NCI-H146 treated with DMSO at 0.1 percent for 48 hours (cell line): ENCODE data around the gene CHMP6.

Source experiments
- DNase-seq: peaks from one replicate; lab custom pipeline; 2025; ENCODE audit not compliant: unreplicated experiment; lab: John Stamatoyannopoulos, UW

Gene CHMP6

GRCh38 chr17:80956321-80957190, 35.1 kb upstream of the CHMP6 start:
- no peak for DNase-seq

- no peak for DNase-seq
Measured at GRCh38 chr17:80957461-80957941, 34.1 kb upstream of the CHMP6 start.

GRCh38 chr17:80959330-80960036, 32.2 kb upstream of the CHMP6 start:
- DNase-seq: no peak

- DNase-seq: no peak
Measured at GRCh38 chr17:80960037-80960796, 31.4 kb upstream of the CHMP6 start.

GRCh38 chr17:80960797-80961452, 30.7 kb upstream of the CHMP6 start:
- no peak for DNase-seq

GRCh38 chr17:80961541-80962330, 29.9 kb upstream of the CHMP6 start:
- DNase-seq: no peak

GRCh38 chr17:80962356-80963329, 29.0 kb upstream of the CHMP6 start:
- DNase-seq: no peak

GRCh38 chr17:80963812-80964543, 27.7 kb upstream of the CHMP6 start:
- DNase-seq: no peak

- no peak for DNase-seq
Measured at GRCh38 chr17:80964544-80964856, 27.1 kb upstream of the CHMP6 start.

GRCh38 chr17:80964859-80965580, 26.6 kb upstream of the CHMP6 start:
- DNase-seq: no peak

GRCh38 chr17:80965606-80966005, 26.0 kb upstream of the CHMP6 start:
- no peak for DNase-seq

GRCh38 chr17:80967404-80967872, 24.2 kb upstream of the CHMP6 start:
- DNase-seq: no peak

GRCh38 chr17:80968602-80969029, 23.0 kb upstream of the CHMP6 start:
- DNase-seq: peak; percentile 57

- no peak for DNase-seq
Measured at GRCh38 chr17:80969030-80969673, 22.5 kb upstream of the CHMP6 start.

- DNase-seq: no peak
Measured at GRCh38 chr17:80969674-80970043, 22.0 kb upstream of the CHMP6 start.

- DNase-seq: no peak
Measured at GRCh38 chr17:80970044-80970761, 21.4 kb upstream of the CHMP6 start.
